SK-N-SH treated with all-trans-retinoic acid at 6 μM for 48 hours (cell line): ENCODE measurements around the gene RAB35.

Source experiments
- ESRRG ChIP-seq: fragments of 250-450 bp; sonication (Bioruptor Pico); IDR thresholded peaks from 2 replicates; pipeline ENCODE4 v1.6.1; 2021; ENCODE audit warnings: mild to moderate bottlenecking
- RARB ChIP-seq: fragments of 250-450 bp; sonication (Bioruptor Pico); IDR thresholded peaks from 2 replicates; pipeline ENCODE4 v1.8.0; 2021; ENCODE audit warnings: mild to moderate bottlenecking, moderate library complexity
- SNAI2 ChIP-seq: fragments of 250-450 bp; sonication (Bioruptor Pico); IDR thresholded peaks from 2 replicates; pipeline ENCODE4 v1.5.0; 2020; ENCODE audit warnings: mild to moderate bottlenecking, moderate library complexity
- TOX ChIP-seq: fragments of 250-450 bp; sonication (Bioruptor Pico); IDR thresholded peaks from 2 replicates; pipeline ENCODE4 v1.8.0; 2021; ENCODE audit warnings: mild to moderate bottlenecking, moderate library complexity, borderline replicate concordance
- TSHZ2 ChIP-seq: fragments of 250-450 bp; sonication (Bioruptor Pico); IDR thresholded peaks from 2 replicates; pipeline ENCODE4 v1.5.0; 2020; ENCODE audit warnings: mild to moderate bottlenecking, moderate library complexity
- ZC3H10 ChIP-seq: fragments of 250-450 bp; sonication (Bioruptor Pico); IDR thresholded peaks from 2 replicates; pipeline ENCODE4 v1.5.1; 2021; ENCODE audit warnings: mild to moderate bottlenecking, moderate library complexity
- ZFP3 ChIP-seq: fragments of 250-450 bp; sonication (Bioruptor Pico); IDR thresholded peaks from 2 replicates; pipeline ENCODE4 v1.5.0; 2020; ENCODE audit warnings: mild to moderate bottlenecking, moderate library complexity

- TF ChIP-seq TSHZ2 (CRISPR knock-in tag): no peak
- TF ChIP-seq ESRRG: no peak
- no peak for TF ChIP-seq RARB
- TF ChIP-seq ZC3H10 (CRISPR knock-in tag): no peak
- no peak for TF ChIP-seq ZFP3 (CRISPR knock-in tag)
- TF ChIP-seq TOX: no peak
- TF ChIP-seq SNAI2 (CRISPR knock-in tag): no peak
Measured at GRCh38 chr12:120095736-120096135, 20.8 kb downstream of the RAB35 start.
